Transverse colon (tissue), 4 donors: ENCODE measurements around the gene BACH1.

Experiments used
- CTCF ChIP-seq, 5 experiments: fragments of 200-600 bp in 3 of 5; fragments of 450-650 bp in 2 of 5; sonication (generic) in 3 of 5; IDR thresholded peaks; 1 replicate in 2 of 5; 2 replicates in 3 of 5; pipeline ENCODE4 v1.5.1; 2016 to 2017; ENCODE audit warnings: antibody characterized with exemption in 5 of 5, inconsistent platforms in 3 of 5, mild to moderate bottlenecking in 2 of 5, moderate library complexity in 1 of 5
- POLR2A ChIP-seq: fragments of 450-650 bp; IDR thresholded peaks from one replicate; pipeline ENCODE4 v1.6.1; 2016; ENCODE audit warnings: antibody characterized with exemption, mild to moderate bottlenecking, moderate library complexity
- POLR2AphosphoS5 ChIP-seq, 3 donors: sonication (generic); formaldehyde crosslinking; IDR thresholded peaks; one replicate each; pipeline ENCODE4 v1.6.1; 2016; ENCODE audit warnings: antibody characterized with exemption in 3 of 3

- TF ChIP-seq CTCF (IDR thresholded peaks at IDR 0.05) (no peak), POLR2A (no peak), POLR2AphosphoS5 (IDR thresholded peaks at IDR 0.05) (no peak)
These were observed 32.1 kb downstream of the BACH1 start for GRCh38 chr21:29330797-29331196.
